GM18499 (cell line): ENCODE results near the gene APP.

Source experiments
- ATAC-seq: cut with Tn5 transposase; IDR thresholded peaks from one replicate; pipeline ENCODE4 v1.9.1; 2021; ENCODE audit warnings: moderate number of reproducible peaks; ENCODE audit not compliant: insufficient read depth, unreplicated experiment

Gene APP

GRCh38 chr21:25995278-25995677 lies 175.3 kb downstream of the APP start:
- ATAC-seq, result no peak

- ATAC-seq, result no peak
Measured at GRCh38 chr21:25994758-25995163, 175.8 kb downstream of the APP start.

- ATAC-seq, result no peak
Measured at GRCh38 chr21:25988738-25989137, 181.8 kb downstream of the APP start.

- no peak for ATAC-seq
Measured at GRCh38 chr21:25987531-25987930, 183.0 kb downstream of the APP start.

- no peak for ATAC-seq
Measured at GRCh38 chr21:25986928-25987327, 183.6 kb downstream of the APP start.

GRCh38 chr21:25985990-25986389 lies 184.6 kb downstream of the APP start:
- no peak for ATAC-seq

- ATAC-seq, result no peak
Measured at GRCh38 chr21:25984538-25984937, 186.0 kb downstream of the APP start.

GRCh38 chr21:25983745-25984144 lies 186.8 kb downstream of the APP start:
- no peak for ATAC-seq

- no peak for ATAC-seq
Measured at GRCh38 chr21:25980710-25981109, 189.9 kb downstream of the APP start.

- no peak for ATAC-seq
Measured at GRCh38 chr21:25979845-25980616, 190.5 kb downstream of the APP start.

- ATAC-seq, result no peak
Measured at GRCh38 chr21:25977068-25977611, 193.4 kb downstream of the APP start.

GRCh38 chr21:25974964-25975363 lies 195.6 kb downstream of the APP start:
- no peak for ATAC-seq

- ATAC-seq, result no peak
Measured at GRCh38 chr21:25970254-25970930, 200.2 kb downstream of the APP start.

- peak; percentile 25 for ATAC-seq
Measured at GRCh38 chr21:25967901-25968438, 202.6 kb downstream of the APP start.

GRCh38 chr21:25967181-25967900 lies 203.2 kb downstream of the APP start:
- peak; percentile 98 for ATAC-seq

GRCh38 chr21:25965951-25966707 lies 204.4 kb downstream of the APP start:
- ATAC-seq, result no peak

- no peak for ATAC-seq
Measured at GRCh38 chr21:25964926-25965325, 205.6 kb downstream of the APP start.

- ATAC-seq, result no peak
Measured at GRCh38 chr21:25964015-25964414, 206.6 kb downstream of the APP start.

GRCh38 chr21:25963181-25963580 lies 207.4 kb downstream of the APP start:
- no peak for ATAC-seq

GRCh38 chr21:25961042-25961441 lies 209.5 kb downstream of the APP start:
- ATAC-seq, result no peak
